K562 (cell line): ENCODE measurements around the gene MUC5B. TPM values are rescaled to one million over a fixed set of nuclear protein-coding genes. Genes with fewer than 3 reads are reported as not detected.
A peak's percentile ranks its signal among the peaks of the same experiment; 100 is the strongest.

Source experiments
- ATAC-seq: fragments of 200-7000 bp; cut with Tn5 transposase; 3 replicates; pipeline ENCODE4 v1.9.1; 2020; ENCODE audit warnings: moderate library complexity
- BruUV-seq: library from RNA; stranded (reverse); fragments of 400-500 nt; replicated peaks from 2 replicates; lab custom pipeline; 2021; lab: Mats Ljungman, UMichigan
- CTCF ChIA-PET: fragments of 300-600 bp; formaldehyde crosslinking; extraction: SDS; loops from one replicate; lab custom pipeline; 2021; ENCODE audit warnings: low intra/inter-chr PET ratio; lab: Yijun Ruan, JAX
- POLR2A ChIA-PET: fragments of 300-600, 350-650 bp; sonication (Branson Sonifier 250); formaldehyde crosslinking; extraction: SDS; loops from one replicate; lab custom pipeline; 2021; ENCODE audit warnings: antibody characterized with exemption, inconsistent platforms; lab: Yijun Ruan, JAX
- DNase-seq, 4 experiments: peaks; one replicate each; pipeline versions ENCODE4 v3.0.0 to v3.0.0-alpha.2; 2011 to 2018; ENCODE audit warnings: low spot score in 3 of 4, mixed read lengths in 3 of 4; ENCODE audit errors: extremely low read depth in 1 of 4
- FAIRE-seq: peaks from 2 replicates; lab custom pipeline; 2011; peaks lifted over from hg19 to GRCh38; lab: Jason Lieb, UNC
- H2AFZ ChIP-seq: 2 replicates; pipeline ENCODE4 v1.6.0; 2011; ENCODE audit warnings: low read depth, low read length, control low read depth, inconsistent platforms
- H3K27ac ChIP-seq: fragments of 200-600 bp; 3 replicates; pipeline ENCODE4 v1.8.0; 2011; ENCODE audit warnings: low read depth, mild to moderate bottlenecking, control low read depth, inconsistent platforms, low read length, moderate library complexity, mixed read lengths; ENCODE audit errors: extremely low read depth
- H3K27me3 ChIP-seq, 2 experiments: fragments of 300-600 bp in 1 of 2; 2 replicates in 1 of 2; 3 replicates in 1 of 2; pipeline versions ENCODE4 v1.6.0 to v1.8.0; 2011; ENCODE audit warnings: inconsistent platforms in 2 of 2, low read length in 2 of 2, mild to moderate bottlenecking in 1 of 2, mixed read lengths in 1 of 2, moderate library complexity in 1 of 2; ENCODE audit not compliant: control insufficient read depth in 2 of 2, insufficient read depth in 2 of 2
- H3K36me3 ChIP-seq: fragments of 300-600 bp; 3 replicates; pipeline ENCODE4 v1.8.0; 2011; ENCODE audit warnings: mild to moderate bottlenecking, low read length, inconsistent platforms; ENCODE audit not compliant: control insufficient read depth, insufficient read depth
- H3K4me1 ChIP-seq, 2 experiments: fragments of 200-600 bp in 1 of 2; replicated peaks in 1 of 2; 2 replicates in 1 of 2; 3 replicates in 1 of 2; pipeline versions ENCODE4 v1.5.1 to v1.8.0; 2011; ENCODE audit warnings: inconsistent platforms in 2 of 2, low read length in 2 of 2, mild to moderate bottlenecking in 1 of 2, mixed read lengths in 1 of 2, moderate library complexity in 1 of 2; ENCODE audit not compliant: control insufficient read depth in 2 of 2, insufficient read depth in 2 of 2
- H3K4me2 ChIP-seq: 2 replicates; pipeline ENCODE4 v1.6.1; 2011; ENCODE audit warnings: low read length, control low read depth, inconsistent platforms, mixed read lengths; ENCODE audit not compliant: insufficient read depth
- H3K4me3 ChIP-seq: fragments of 200-600 bp; sonication (generic), shearing (Covaris generic); 2 replicates; pipeline ENCODE4 v1.5.1; 2016; ENCODE audit warnings: control low read depth, inconsistent platforms
- H3K79me2 ChIP-seq: fragments of 200-600 bp; 3 replicates; pipeline ENCODE4 v1.8.0; 2011; ENCODE audit warnings: low read length, inconsistent platforms; ENCODE audit not compliant: control insufficient read depth, insufficient read depth
- H3K9ac ChIP-seq, 2 experiments: 2 replicates each; pipeline versions ENCODE4 v1.6.0 to v1.6.1; 2011; ENCODE audit warnings: low read depth in 2 of 2, low read length in 2 of 2, control low read depth in 1 of 2, inconsistent platforms in 1 of 2, mild to moderate bottlenecking in 1 of 2, mixed read lengths in 1 of 2; ENCODE audit not compliant: insufficient read depth in 1 of 2
- H3K9me1 ChIP-seq: one replicate; pipeline ENCODE4 v1.6.0; 2011; ENCODE audit warnings: inconsistent platforms, mild to moderate bottlenecking, low read length, moderate library complexity; ENCODE audit not compliant: control insufficient read depth, insufficient read depth
- H3K9me3 ChIP-seq: replicated peaks from 2 replicates; pipeline ENCODE4 v1.5.1; 2011; ENCODE audit warnings: low read depth, low read length, inconsistent platforms; ENCODE audit not compliant: control insufficient read depth, insufficient read depth
- H4K20me1 ChIP-seq: replicated peaks from 2 replicates; pipeline ENCODE4 v1.6.1; 2011; ENCODE audit warnings: low read length, inconsistent platforms, mixed read lengths; ENCODE audit not compliant: control insufficient read depth, insufficient read depth
- ARID1B ChIP-seq: fragments of 450-650 bp; IDR thresholded peaks from 2 replicates; pipeline ENCODE4 v1.6.1; 2016; ENCODE audit warnings: antibody characterized with exemption, mild to moderate bottlenecking, inconsistent platforms
- ELK1 ChIP-seq: sonication (generic); formaldehyde crosslinking; IDR thresholded peaks from 2 replicates; pipeline ENCODE4 v1.8.1; 2022; ENCODE audit warnings: missing genetic modification reagents
- NR2F6 ChIP-seq: fragments of 450-650 bp; formaldehyde crosslinking; IDR thresholded peaks from 2 replicates; pipeline ENCODE4 v1.4.0; 2020; ENCODE audit warnings: mild to moderate bottlenecking
- RBFOX2 ChIP-seq: fragments of 200-400 bp; formaldehyde crosslinking; IDR thresholded peaks from 2 replicates; pipeline ENCODE4 v1.6.1; 2017; ENCODE audit warnings: low read depth, mild to moderate bottlenecking, low read length, moderate library complexity
- USF1 ChIP-seq: sonication (generic); formaldehyde crosslinking; IDR thresholded peaks from 2 replicates; pipeline ENCODE4 v1.9.0; 2022; ENCODE audit warnings: mild to moderate bottlenecking, missing genetic modification reagents
- ZBTB8A ChIP-seq: fragments of 450-650 bp; IDR thresholded peaks from 2 replicates; pipeline ENCODE4 v1.6.1; 2018; ENCODE audit warnings: mild to moderate bottlenecking, moderate library complexity; ENCODE audit not compliant: partially characterized antibody
- ZNF23 ChIP-seq: fragments of 250-450 bp; sonication (Bioruptor Pico); IDR thresholded peaks from 2 replicates; pipeline ENCODE4 v1.4.0; 2020; ENCODE audit warnings: mild to moderate bottlenecking
- ZNF347 ChIP-seq: fragments of 450-650 bp; formaldehyde crosslinking; IDR thresholded peaks from 2 replicates; pipeline ENCODE4 v1.4.0; 2020; ENCODE audit warnings: low read depth, mild to moderate bottlenecking, moderate library complexity
- WGBS: fragments of 100-300 bp; shearing (Covaris generic); methylation state at CpG from one replicate; pipeline ENCODE4 v1.1.6; 2016; ENCODE audit warnings: low coverage, mixed read lengths; ENCODE audit not compliant: insufficient coverage; ENCODE audit errors: missing lambda C conversion rate; 5-methylcytosine and 5-hydroxymethylcytosine counted together
- in situ Hi-C: fragments of 300-500 bp; cut with MboI; formaldehyde crosslinking; loops from 4 replicates; pipeline ENCODE4 v1.15.0; 2018; ENCODE audit warnings: inconsistent platforms, mixed read lengths
- intact Hi-C: fragments of 100-400 bp; cut with micrococcal nuclease; formaldehyde crosslinking; loops from 2 replicates; pipeline ENCODE4 v1.14.2; 2022
- polyA plus RNA-seq, 8 experiments: library from polyadenylated mRNA; depleted of rRNA in 4 of 8; stranded (reverse) in 5 of 8; unstranded in 3 of 8; fragments of >200 nt; fragmentation: Nextera tagmentation in 2 of 8; fragmentation: Illumina TruSeq in 1 of 8; extraction: Ambion mirVana in 2 of 8; extraction: Trizol in 1 of 8; gene quantifications; 2 replicates each; pipeline versions ENCODE4 v1.2.1 to v1.2.3, GENCODE V29; 2011 to 2014; ENCODE audit warnings: inconsistent platforms in 1 of 8, missing spikeins in 1 of 8
- total RNA-seq, 7 experiments: library from RNA; depleted of rRNA in 6 of 7; stranded (reverse); fragments of >200 nt in 6 of 7; fragmentation: Illumina TruSeq in 2 of 7; extraction: Trizol in 2 of 7; gene quantifications; 2 replicates each; pipeline versions ENCODE4 v1.2.1 to v1.2.3, GENCODE V29; 2011 to 2021; ENCODE audit warnings: low replicate concordance in 1 of 7
- TF ChIP-seq, protein P1 (sequence below): fragments of 250-450 bp; sonication (Bioruptor Pico); IDR thresholded peaks from 2 replicates; pipeline ENCODE4 v1.4.0; 2020; ENCODE audit warnings: mild to moderate bottlenecking, moderate library complexity, borderline replicate concordance

The MUC5B gene
- total and polyA plus RNA-seq, 9 of the 15 experiments (the other 6 are each of a cell fraction or from before 2014, with no cell fraction given) = 0.04 to 0.95 TPM; not detected in 7

DNA sequence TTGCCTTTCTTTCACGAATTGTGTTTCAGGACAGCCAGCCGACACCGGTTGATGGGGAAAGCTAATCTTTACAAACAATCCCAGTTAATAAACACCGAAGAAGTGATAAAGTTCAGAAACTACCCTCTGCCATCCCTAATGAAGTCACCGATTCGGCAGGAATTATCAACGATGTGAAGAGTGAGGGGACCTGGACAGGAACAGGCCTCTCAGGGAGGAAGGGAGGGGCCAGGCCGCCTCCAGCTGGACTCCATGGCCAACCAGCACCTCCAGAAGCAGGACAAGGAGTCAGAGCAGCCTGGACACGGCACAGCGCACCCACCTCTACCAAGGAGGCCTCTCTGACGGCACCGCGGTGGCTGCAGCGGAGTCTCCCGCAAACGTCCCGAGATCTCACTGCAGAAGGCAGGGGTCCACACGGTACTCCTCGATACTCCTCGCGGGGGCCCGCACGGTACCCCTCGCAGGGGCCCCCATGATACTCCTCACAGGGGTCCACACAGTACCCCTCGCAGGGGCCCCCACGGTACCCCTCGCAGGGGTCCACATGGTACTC is 82.7 kb downstream of the MUC5B start:
- peaks cover 12% of the 10 kb centered on the region for H3K9me1 ChIP-seq
- TF ChIP-seq NR2F6 (CRISPR knock-in tag) (no peak), ZNF23 (CRISPR knock-in tag) (no peak), USF1 (CRISPR knock-in tag) (no peak), ARID1B (no peak), RBFOX2 (peak; percentile 37; the same call in 1 of the 2 replicates), ZNF347 (CRISPR knock-in tag) (no peak), ELK1 (CRISPR knock-in tag) (no peak), ZBTB8A (no peak)
- TF ChIP-seq, protein P1, sequence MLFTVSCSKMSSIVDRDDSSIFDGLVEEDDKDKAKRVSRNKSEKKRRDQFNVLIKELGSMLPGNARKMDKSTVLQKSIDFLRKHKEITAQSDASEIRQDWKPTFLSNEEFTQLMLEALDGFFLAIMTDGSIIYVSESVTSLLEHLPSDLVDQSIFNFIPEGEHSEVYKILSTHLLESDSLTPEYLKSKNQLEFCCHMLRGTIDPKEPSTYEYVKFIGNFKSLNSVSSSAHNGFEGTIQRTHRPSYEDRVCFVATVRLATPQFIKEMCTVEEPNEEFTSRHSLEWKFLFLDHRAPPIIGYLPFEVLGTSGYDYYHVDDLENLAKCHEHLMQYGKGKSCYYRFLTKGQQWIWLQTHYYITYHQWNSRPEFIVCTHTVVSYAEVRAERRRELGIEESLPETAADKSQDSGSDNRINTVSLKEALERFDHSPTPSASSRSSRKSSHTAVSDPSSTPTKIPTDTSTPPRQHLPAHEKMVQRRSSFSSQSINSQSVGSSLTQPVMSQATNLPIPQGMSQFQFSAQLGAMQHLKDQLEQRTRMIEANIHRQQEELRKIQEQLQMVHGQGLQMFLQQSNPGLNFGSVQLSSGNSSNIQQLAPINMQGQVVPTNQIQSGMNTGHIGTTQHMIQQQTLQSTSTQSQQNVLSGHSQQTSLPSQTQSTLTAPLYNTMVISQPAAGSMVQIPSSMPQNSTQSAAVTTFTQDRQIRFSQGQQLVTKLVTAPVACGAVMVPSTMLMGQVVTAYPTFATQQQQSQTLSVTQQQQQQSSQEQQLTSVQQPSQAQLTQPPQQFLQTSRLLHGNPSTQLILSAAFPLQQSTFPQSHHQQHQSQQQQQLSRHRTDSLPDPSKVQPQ = no peak
- no peak overlapping the region for H3K27ac ChIP-seq
- peaks cover 46% of the 10 kb centered on the region for H3K79me2 ChIP-seq
- H2AFZ ChIP-seq = no peak overlapping the region
- peaks cover 15 to 67% of the 10 kb centered on the region in 2 experiments for H3K4me1 ChIP-seq
- H3K36me3 ChIP-seq = peaks cover 15% of the 10 kb centered on the region; the same call in 1 of the 3 replicates
- ChIA-PET POLR2A (no interaction called here), CTCF (no interaction called here)
- no peak for FAIRE-seq
- 0 out of 2 replicates have a peak, but pooled peaks cover 5% of the 10 kb centered on the region for H3K9me3 ChIP-seq
- intact Hi-C loops = no loop called here
- 87% methylated on average over 26 of the region's 27 CpGs for WGBS
- BruUV-seq = no TSS peak
- no peaks in the 10 kb centered on the region for H3K27me3 ChIP-seq
- H3K4me2 ChIP-seq = no peak overlapping the region
- no peak overlapping the region; a peak in 1 of 4 replicates for H3K9ac ChIP-seq
- peaks cover 18% of the 10 kb centered on the region for H4K20me1 ChIP-seq
- no peak overlapping the region for H3K4me3 ChIP-seq
- no peak for DNase-seq
- in situ Hi-C loops = no loop called here
- no peak for ATAC-seq
